ENCODE results near the gene KLK10.

Gene KLK10, protein sequence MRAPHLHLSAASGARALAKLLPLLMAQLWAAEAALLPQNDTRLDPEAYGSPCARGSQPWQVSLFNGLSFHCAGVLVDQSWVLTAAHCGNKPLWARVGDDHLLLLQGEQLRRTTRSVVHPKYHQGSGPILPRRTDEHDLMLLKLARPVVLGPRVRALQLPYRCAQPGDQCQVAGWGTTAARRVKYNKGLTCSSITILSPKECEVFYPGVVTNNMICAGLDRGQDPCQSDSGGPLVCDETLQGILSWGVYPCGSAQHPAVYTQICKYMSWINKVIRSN

DNA sequence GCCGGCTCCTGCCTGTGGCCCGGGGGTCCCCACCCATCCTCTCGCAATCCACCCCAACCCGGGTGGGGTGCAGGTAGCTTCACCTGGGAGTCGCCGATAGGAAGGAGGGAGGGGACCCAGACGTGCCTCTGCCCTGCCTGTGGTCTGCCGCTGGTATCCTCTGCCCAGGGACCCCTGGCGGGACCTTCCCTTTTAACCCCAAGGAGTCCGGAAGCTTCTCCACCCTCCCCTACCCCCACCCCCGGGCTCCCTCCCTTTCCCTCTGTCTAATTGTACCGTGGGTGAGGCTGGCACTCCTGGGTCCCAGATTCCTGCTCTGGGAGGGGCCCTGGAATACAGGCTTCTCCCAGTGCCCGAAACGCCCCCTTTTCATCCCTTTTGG, at the start of gene KLK10:
TSS of gene KLK10 (minus strand) at position 166 of the 382 bp plus-strand sequence. CDS start 579 bp downstream, outside the sequence.
- no peak for TF ChIP-seq ZFX (IDR thresholded peaks at IDR 0.05; ENCODE audit: borderline replicate concordance)
- TF ChIP-seq, protein P1, sequence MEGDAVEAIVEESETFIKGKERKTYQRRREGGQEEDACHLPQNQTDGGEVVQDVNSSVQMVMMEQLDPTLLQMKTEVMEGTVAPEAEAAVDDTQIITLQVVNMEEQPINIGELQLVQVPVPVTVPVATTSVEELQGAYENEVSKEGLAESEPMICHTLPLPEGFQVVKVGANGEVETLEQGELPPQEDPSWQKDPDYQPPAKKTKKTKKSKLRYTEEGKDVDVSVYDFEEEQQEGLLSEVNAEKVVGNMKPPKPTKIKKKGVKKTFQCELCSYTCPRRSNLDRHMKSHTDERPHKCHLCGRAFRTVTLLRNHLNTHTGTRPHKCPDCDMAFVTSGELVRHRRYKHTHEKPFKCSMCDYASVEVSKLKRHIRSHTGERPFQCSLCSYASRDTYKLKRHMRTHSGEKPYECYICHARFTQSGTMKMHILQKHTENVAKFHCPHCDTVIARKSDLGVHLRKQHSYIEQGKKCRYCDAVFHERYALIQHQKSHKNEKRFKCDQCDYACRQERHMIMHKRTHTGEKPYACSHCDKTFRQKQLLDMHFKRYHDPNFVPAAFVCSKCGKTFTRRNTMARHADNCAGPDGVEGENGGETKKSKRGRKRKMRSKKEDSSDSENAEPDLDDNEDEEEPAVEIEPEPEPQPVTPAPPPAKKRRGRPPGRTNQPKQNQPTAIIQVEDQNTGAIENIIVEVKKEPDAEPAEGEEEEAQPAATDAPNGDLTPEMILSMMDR (IDR thresholded peaks at IDR 0.05) = no peak
- no peak within 1 kb of the TSS for H3K27ac ChIP-seq

DNA sequence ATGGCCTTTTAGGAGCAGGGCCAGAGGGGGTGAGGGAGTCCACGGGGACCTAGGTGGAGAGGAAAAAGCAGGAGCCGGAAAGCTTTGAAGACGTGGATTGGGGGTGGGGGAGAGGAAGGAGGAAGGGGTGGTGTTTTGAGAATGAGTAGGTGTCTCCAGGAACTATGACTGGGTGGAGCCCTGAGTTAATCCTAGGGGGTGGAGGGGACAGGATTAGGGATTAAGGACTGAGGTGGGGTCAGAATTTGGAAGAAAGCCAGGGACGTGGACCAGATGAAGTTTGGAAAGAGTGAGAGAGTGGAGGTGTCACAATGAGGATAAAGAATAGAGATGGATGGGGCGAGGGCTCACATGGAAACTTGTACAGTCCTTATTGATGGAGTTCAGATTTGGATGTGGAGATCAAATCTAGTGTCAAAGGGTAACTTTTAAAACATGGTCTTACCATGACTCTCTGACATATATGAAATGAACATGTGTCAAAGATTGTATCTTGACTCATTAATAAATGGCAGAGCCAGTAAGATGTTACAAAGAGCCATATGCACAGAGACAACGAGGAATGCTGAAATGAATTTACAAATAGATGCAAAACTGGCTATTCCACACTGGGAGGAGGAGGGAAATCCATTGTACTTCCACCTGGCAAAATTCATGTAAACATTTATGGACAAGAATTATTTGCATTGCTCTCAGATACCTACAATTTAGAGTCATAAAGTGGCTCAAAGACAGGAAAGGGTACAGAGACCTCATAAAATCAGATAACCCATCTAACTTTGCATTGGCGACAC, 47.1 kb upstream of the KLK10 start:
- no peak for TF ChIP-seq ZFX (IDR thresholded peaks at IDR 0.05; ENCODE audit: borderline replicate concordance)
- TF ChIP-seq, protein P1 (IDR thresholded peaks at IDR 0.05) = no peak
- H3K27ac ChIP-seq = no peak overlapping the region

DNA sequence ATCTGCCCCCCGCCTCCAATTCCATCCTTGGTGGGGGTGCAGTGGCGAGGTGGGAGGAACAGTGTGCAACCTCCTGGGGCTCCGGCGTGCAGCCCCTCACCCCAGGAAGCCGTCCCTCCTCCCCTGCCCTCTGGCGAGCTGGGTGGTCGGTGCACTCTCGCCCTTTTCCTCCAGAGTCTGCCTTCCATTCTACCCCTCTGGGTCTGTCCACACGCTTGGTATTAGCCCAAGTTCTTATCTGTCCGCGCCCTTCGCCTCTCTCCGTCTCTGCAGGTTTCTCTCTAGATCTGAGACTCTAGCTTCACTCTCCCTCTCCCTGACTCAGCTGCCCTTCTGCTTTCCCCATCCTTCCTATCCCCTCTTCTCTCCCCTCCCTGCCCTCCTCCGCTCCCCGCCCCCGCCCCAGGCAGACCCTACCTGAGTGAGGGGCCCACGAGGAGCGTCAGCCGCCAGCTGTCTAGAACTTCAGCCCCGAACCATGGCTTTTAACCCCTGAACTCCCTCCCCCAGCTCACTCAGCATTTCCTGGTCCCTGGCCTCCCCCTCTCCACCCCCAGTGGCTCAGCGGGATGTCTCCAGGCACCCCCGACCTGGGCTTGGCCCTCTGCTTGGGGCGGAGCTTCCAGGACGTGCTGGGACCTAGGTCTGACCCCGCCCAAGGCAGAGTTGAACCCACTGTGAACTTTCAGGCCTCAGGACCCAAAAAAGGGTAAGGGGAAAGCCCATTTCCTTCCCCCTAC, 45.9 kb upstream of the KLK10 start:
- no peak for TF ChIP-seq ZFX (IDR thresholded peaks at IDR 0.05; ENCODE audit: borderline replicate concordance)
- TF ChIP-seq, protein P1 (IDR thresholded peaks at IDR 0.05) = no peak
- no peak overlapping the region for H3K27ac ChIP-seq

DNA sequence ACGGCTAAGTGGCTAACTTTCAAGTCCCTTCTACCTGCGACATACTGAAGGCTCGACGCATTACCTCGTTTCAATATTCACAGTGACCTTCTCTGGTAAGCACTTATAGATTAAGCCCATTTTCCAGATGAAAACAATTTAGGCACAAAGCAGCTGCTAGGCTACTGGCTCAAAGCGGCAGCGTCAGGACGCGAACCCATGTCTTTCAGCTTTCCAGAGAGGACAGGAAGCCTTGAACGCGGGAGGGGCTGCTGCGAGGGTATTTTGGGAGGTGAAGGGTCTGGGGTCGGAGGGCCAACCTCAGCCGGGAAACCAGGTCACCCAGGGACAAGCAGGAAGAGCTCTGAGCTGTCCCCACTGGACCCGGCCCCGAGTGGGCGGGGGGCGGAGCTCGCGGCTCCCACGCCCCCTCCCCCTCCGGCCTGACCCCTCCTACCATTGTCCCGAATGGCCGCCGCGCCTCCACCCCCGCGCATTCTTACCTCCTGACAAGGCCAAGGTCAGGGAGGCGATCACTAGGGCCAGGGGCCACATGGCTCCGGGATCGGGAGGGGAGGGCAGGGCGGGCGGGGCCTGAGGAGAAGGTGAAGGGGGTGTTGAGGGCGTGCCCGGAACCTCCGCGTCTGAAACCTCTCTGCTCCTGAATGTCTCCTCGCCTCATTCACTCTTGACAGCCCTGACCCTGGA, 45.2 kb upstream of the KLK10 start, which contains the start of gene KLK13:
TSS of gene KLK13 (minus strand) at position 559 of the 687 bp plus-strand sequence. CDS start at position 534, 25 bp downstream.
- TF ChIP-seq, protein P1 (IDR thresholded peaks at IDR 0.05) = no peak
- no peak for TF ChIP-seq ZFX (IDR thresholded peaks at IDR 0.05; ENCODE audit: borderline replicate concordance)
- H3K27ac ChIP-seq = no peak within 1 kb of the TSS

DNA sequence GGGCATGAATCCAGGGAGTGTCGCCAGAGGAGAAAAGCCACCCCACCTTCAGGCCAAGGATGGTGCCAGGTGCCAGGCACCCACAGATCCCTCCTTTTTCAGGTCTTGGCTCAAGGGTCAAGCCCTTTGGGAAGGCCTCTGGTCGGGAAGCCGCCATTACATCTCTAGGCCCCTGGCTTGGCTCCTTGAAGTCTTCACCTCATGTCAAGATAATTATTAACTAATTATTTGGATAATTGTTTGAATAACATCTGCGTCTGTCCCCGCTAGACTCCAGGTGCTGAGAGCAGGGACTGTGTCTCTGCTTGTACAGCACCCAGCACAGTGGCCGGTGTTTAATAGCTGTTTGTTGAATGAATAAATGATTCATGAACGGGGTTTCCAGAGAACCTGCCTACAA, 44.2 kb upstream of the KLK10 start:
- H3K27ac ChIP-seq = no peak overlapping the region
- TF ChIP-seq ZFX (IDR thresholded peaks at IDR 0.05; ENCODE audit: borderline replicate concordance) = no peak
- TF ChIP-seq, protein P1 (IDR thresholded peaks at IDR 0.05) = no peak

DNA sequence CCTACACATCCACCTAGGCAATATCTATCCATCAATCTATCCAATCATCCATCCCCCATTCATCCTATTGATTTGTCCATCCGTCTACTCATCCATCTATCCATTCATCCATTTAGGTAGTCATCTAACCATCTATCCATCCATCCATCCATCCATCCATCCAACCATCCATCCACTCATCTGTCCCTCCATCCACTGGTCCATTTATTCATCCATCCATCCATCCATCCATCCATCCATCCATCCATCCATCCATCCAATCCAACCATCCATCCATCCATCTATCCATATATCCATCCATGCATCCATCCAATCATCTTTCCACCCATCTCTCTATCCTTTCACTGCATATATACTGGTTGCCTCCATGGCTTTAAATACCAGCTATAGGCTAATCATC, 41.5 kb upstream of the KLK10 start:
- TF ChIP-seq, protein P1 (IDR thresholded peaks at IDR 0.05) = no peak
- TF ChIP-seq ZFX (IDR thresholded peaks at IDR 0.05; ENCODE audit: borderline replicate concordance) = no peak

More for the DNA sequence above, 41.5 kb upstream of the KLK10 start:
- no peak overlapping the region for H3K27ac ChIP-seq

Data from 22Rv1 (cell line).